Adrenal gland (tissue), 5 donors: ENCODE results near the gene GSK3B.

Experiments
- CTCF ChIP-seq, 6 experiments: fragments of 450-650 bp in 4 of 6; fragments of 200-600 bp in 2 of 6; sonication (generic) in 1 of 6; IDR thresholded peaks; 1 replicate in 5 of 6; 2 replicates in 1 of 6; pipeline versions ENCODE4 v1.5.1 to v1.8.0; 2016 to 2021; ENCODE audit warnings: antibody characterized with exemption in 6 of 6, mild to moderate bottlenecking in 2 of 6, moderate library complexity in 1 of 6
- POLR2A ChIP-seq, 2 donors: fragments of 450-650 bp; IDR thresholded peaks; one replicate each; pipeline ENCODE4 v1.6.1; 2017; ENCODE audit warnings: antibody characterized with exemption in 2 of 2, mild to moderate bottlenecking in 2 of 2, moderate library complexity in 1 of 2
- donor health status: DM: no; HTN: no; CAD: no.

GRCh38 chr3:119812491-119813058 is 281.7 kb downstream of the GSK3B start:
- TF ChIP-seq CTCF (IDR thresholded peaks at IDR 0.05): no peak
- no peak for TF ChIP-seq POLR2A (IDR thresholded peaks at IDR 0.05)
